ENCODE data around the gene TNS3.

TNS3 gene

GRCh38 chr7:47581804-47582763 lies at the start of gene TNS3:
Gene TNS3 (minus strand): TSS chr7:47582111. CDS start chr7:47439636, 142,475 bp downstream.
- in situ Hi-C loops (cut with MboI; ENCODE audit: low pct_unique_long_range_greater_than_20kb, low sequenced_read_pairs, unreplicated experiment), result no loop called here
- no peak for TF ChIP-seq CTCF (IDR thresholded peaks at IDR 0.05; ENCODE audit: extremely low read depth, insufficient read depth, missing control alignments)
- DNase-seq (ENCODE audit: low spot score), result no peak

GRCh38 chr7:47631711-47632110 lies 49.8 kb upstream of the TNS3 start:
- no peak for DNase-seq (ENCODE audit: low spot score)
- no peak for TF ChIP-seq CTCF (IDR thresholded peaks at IDR 0.05; ENCODE audit: extremely low read depth, insufficient read depth, missing control alignments)
- in situ Hi-C loops (cut with MboI; ENCODE audit: low pct_unique_long_range_greater_than_20kb, low sequenced_read_pairs, unreplicated experiment), result no loop called here

DNA sequence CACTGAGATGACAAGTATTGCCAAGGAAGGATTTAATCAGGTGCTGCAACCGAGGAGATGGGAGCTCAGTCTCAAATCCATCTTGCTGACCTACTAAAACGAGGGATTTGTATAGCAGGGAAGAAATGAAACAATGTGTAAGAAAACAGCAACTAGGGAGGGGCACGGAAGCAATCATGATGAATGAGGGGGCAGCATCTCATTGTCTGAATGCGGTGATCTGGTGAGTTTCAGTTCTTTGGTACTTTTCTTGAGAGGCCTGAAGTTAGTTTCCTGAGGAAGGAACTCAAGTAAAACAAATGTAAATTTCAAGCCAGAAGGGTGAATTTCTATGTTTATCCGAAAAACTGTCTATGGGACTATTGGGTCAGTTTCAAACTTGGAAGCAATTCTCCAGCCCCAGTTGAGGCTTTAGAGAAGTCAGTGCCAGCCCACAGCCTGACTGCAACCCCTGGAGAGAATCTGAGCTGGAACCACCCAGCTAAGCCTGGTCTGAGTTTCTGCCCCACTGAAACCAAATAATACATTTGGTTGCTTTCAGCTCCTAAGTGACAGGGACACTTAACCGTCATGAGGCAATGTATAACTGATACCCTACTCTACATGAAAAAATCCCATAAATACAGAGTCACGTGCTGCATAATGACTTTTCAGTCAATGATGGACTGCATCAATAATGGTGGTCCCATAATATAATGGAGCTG lies 45.8 kb upstream of the TNS3 start:
- in situ Hi-C loops (cut with MboI; ENCODE audit: low pct_unique_long_range_greater_than_20kb, low sequenced_read_pairs, unreplicated experiment), result no loop called here

DNA sequence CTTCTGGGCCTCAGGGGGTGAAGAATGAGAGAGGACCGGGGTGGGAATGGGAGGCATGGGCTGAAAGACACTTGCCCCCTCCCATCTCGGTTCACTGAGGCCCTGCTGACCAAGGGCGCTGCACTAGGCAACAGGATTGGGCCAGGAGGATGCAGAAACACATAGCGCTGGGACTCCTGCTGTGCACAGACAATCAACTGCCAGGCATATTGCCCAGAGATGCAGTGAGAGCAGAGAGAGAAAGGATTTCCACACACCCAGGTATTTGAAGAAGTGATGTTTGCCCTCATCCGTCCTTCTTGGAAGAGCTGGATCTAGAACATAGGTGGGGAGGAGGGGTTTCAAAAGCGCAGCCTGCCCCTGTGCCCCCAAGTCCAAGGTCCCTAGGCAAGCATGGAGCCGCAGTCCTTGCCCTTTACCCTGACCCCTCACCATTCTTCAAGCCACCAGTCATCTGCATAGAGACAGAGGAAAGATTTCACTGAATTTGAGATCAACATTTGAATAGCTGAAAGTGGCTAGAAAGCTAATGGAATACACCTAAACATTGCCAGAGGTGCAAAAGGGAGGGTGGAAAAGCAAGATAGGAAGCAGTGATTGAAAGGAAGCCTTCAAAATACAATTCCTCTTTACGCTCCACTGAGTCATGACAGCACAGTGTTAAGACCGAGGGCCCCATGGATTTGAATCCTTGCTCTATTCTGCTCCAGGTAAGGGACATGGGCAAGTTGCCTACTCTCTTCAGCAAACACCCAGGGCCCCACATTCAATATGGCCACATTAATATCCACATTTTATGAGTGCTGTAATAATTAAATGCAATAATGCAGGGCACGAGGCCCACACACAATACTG lies 44.2 kb upstream of the TNS3 start:
- in situ Hi-C loops (cut with MboI; ENCODE audit: low pct_unique_long_range_greater_than_20kb, low sequenced_read_pairs, unreplicated experiment), result no loop called here
- no peak for DNase-seq (ENCODE audit: low spot score)
- TF ChIP-seq CTCF (IDR thresholded peaks at IDR 0.05; ENCODE audit: extremely low read depth, insufficient read depth, missing control alignments), result no peak

More for the DNA sequence above, 45.8 kb upstream of the TNS3 start:
- TF ChIP-seq CTCF (IDR thresholded peaks at IDR 0.05; ENCODE audit: extremely low read depth, insufficient read depth, missing control alignments), result no peak
- peak; percentile 53 for DNase-seq (ENCODE audit: low spot score)

DNA sequence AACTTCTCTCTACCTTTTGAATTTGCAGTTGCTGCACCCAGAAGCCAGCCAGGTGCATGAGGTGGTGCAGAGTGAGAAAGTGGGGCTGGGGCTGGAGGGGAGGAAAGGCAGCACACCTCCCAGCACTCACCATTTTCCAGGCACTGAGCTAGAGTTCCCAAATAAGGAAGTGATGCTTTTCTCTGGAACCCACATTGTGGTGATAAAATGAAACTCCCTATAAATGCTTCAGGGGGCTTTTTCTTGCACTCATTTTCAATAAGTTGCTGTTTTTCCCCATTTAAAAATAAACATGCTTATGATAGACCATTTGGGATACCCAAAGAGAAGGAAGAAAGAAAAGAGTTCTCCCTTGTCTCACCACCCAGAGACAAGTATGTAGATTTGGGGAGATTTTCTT lies 42.8 kb upstream of the TNS3 start:
- in situ Hi-C loops (cut with MboI; ENCODE audit: low pct_unique_long_range_greater_than_20kb, low sequenced_read_pairs, unreplicated experiment), result no loop called here
- no peak for TF ChIP-seq CTCF (IDR thresholded peaks at IDR 0.05; ENCODE audit: extremely low read depth, insufficient read depth, missing control alignments)
- no peak for DNase-seq (ENCODE audit: low spot score)
